ENCODE measurements around the gene MRPL24.

DNA sequence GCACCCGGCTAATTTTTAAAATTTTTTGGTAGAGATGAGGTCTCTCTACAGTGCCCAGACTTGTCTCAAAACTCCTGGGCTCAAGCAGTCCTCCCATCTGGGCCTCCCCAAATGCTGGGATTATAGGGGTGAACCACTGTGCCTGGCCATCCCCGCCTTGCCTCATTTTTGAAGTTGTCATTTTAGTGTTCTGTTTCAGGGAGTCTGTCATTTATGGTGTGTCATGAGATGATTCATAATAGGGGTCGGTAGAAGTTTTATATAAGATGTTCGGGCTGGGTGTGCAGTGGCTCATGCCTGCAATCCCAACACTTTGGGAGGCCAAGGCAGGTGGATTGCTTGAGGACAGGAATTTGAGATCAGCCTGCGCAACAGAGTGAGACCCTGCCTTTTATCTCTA is 34.9 kb upstream of the MRPL24 start:
- TF ChIP-seq TAF1 (IDR thresholded peaks at IDR 0.05; ENCODE audit: low read depth, low read length) (no peak), PAX5 (IDR thresholded peaks at IDR 0.05; ENCODE audit: insufficient read depth, low read length, severe bottlenecking) (no peak), POLR2AphosphoS5 (IDR thresholded peaks at IDR 0.05; ENCODE audit: low read depth, low read length) (no peak), POLR2A (IDR thresholded peaks at IDR 0.05; ENCODE audit: low read depth, low read length) (no peak), SPI1 (IDR thresholded peaks at IDR 0.05; ENCODE audit: low read depth, low read length) (no peak), POU2F2 (IDR thresholded peaks at IDR 0.05; ENCODE audit: low read depth, low read length) (no peak)
